Stimulated activated CD8-positive, alpha-beta memory T cell treated with anti-CD3 and anti-CD28 coated beads, Interleukin-4, amount 100 ng/mL, for 48 hours (primary cell): ENCODE results near the gene SLC1A7.
A peak's percentile ranks its signal among the peaks of the same experiment; 100 is the strongest.
"Not testable (repeated sequence)": the region's sequence is repeated elsewhere in the genome, so short reads cannot be mapped to it uniquely, and the experiment has no call there.

Experiments used
- DNase-seq: peaks from one replicate; pipeline ENCODE4 v3.0.0-alpha.2; 2020

The SLC1A7 gene

GRCh38 chr1:53142226-53142853 lies at the start of gene SLC1A7:
SLC1A7 (minus strand) TSS chr1:53142638; CDS start chr1:53142449, 189 bp downstream.
- no peak for DNase-seq

- DNase-seq, result no peak
Measured at GRCh38 chr1:53190210-53190611, 47.8 kb upstream of the SLC1A7 start.

GRCh38 chr1:53189061-53189460 lies 46.6 kb upstream of the SLC1A7 start:
- no peak for DNase-seq

GRCh38 chr1:53188099-53188498 lies 45.7 kb upstream of the SLC1A7 start:
- no peak for DNase-seq

- no peak for DNase-seq
Measured at GRCh38 chr1:53187401-53187800, 45.0 kb upstream of the SLC1A7 start.

- no peak for DNase-seq
Measured at GRCh38 chr1:53186533-53186932, 44.1 kb upstream of the SLC1A7 start.

GRCh38 chr1:53185955-53186297 lies 43.5 kb upstream of the SLC1A7 start:
- DNase-seq, result not testable (repeated sequence)

GRCh38 chr1:53183095-53183990 lies 40.9 kb upstream of the SLC1A7 start:
- DNase-seq, result no peak

GRCh38 chr1:53182716-53183094 lies 40.3 kb upstream of the SLC1A7 start:
- no peak for DNase-seq

GRCh38 chr1:53182111-53182593 lies 39.7 kb upstream of the SLC1A7 start:
- DNase-seq, result peak; percentile 93

- no peak for DNase-seq
Measured at GRCh38 chr1:53180951-53181350, 38.5 kb upstream of the SLC1A7 start.

- no peak for DNase-seq
Measured at GRCh38 chr1:53180226-53180625, 37.8 kb upstream of the SLC1A7 start.

GRCh38 chr1:53176452-53177208 lies 34.2 kb upstream of the SLC1A7 start:
- no peak for DNase-seq

GRCh38 chr1:53174971-53175913 lies 32.8 kb upstream of the SLC1A7 start:
- DNase-seq, result no peak

GRCh38 chr1:53172426-53173128 lies 30.1 kb upstream of the SLC1A7 start:
- no peak for DNase-seq

GRCh38 chr1:53166912-53167311 lies 24.5 kb upstream of the SLC1A7 start:
- no peak for DNase-seq

GRCh38 chr1:53166366-53166765 lies 23.9 kb upstream of the SLC1A7 start:
- DNase-seq, result no peak

- no peak for DNase-seq
Measured at GRCh38 chr1:53165408-53165961, 23.0 kb upstream of the SLC1A7 start.

- DNase-seq, result no peak
Measured at GRCh38 chr1:53163291-53163768, 20.9 kb upstream of the SLC1A7 start.

GRCh38 chr1:53162621-53163020 lies 20.2 kb upstream of the SLC1A7 start:
- no peak for DNase-seq

- DNase-seq, result no peak
Measured at GRCh38 chr1:53160924-53161378, 18.5 kb upstream of the SLC1A7 start.
